ENCODE data around the gene RETREG3.
"Not testable (repeated sequence)": the region's sequence is repeated elsewhere in the genome, so short reads cannot be mapped to it uniquely, and the experiment has no call there.

The RETREG3 gene

GRCh38 chr17:42553161-42553818, 55.9 kb downstream of the RETREG3 start:
- DNase-seq (ENCODE audit: low spot score): no peak

- DNase-seq (ENCODE audit: low spot score): not testable (repeated sequence)
Observed at GRCh38 chr17:42552736-42553135, 56.4 kb downstream of the RETREG3 start, which contains the start of gene HSD17B1. HSD17B1 (plus strand) TSS chr17:42552923; CDS start chr17:42552934, 11 bp downstream.

- DNase-seq (ENCODE audit: low spot score): no peak
Observed at GRCh38 chr17:42548993-42549755, 60.0 kb downstream of the RETREG3 start.

- no peak for DNase-seq (ENCODE audit: low spot score)
Observed at GRCh38 chr17:42548070-42548837, 60.9 kb downstream of the RETREG3 start.

- DNase-seq (ENCODE audit: low spot score): no peak
Observed at GRCh38 chr17:42547698-42548069, 61.5 kb downstream of the RETREG3 start.

- no peak for DNase-seq (ENCODE audit: low spot score)
Observed at GRCh38 chr17:42547001-42547461, 62.1 kb downstream of the RETREG3 start.

GRCh38 chr17:42545755-42546505, 63.2 kb downstream of the RETREG3 start:
- not testable (repeated sequence) for DNase-seq (ENCODE audit: low spot score)

- no peak for DNase-seq (ENCODE audit: low spot score)
Observed at GRCh38 chr17:42544874-42545283, 64.3 kb downstream of the RETREG3 start.

GRCh38 chr17:42543190-42544079, 65.7 kb downstream of the RETREG3 start:
- no peak for DNase-seq (ENCODE audit: low spot score)

GRCh38 chr17:42541041-42541833, 67.9 kb downstream of the RETREG3 start:
- DNase-seq (ENCODE audit: low spot score): no peak

- not testable (repeated sequence) for DNase-seq (ENCODE audit: low spot score)
Observed at GRCh38 chr17:42540558-42540957, 68.6 kb downstream of the RETREG3 start.

- no peak for DNase-seq (ENCODE audit: low spot score)
Observed at GRCh38 chr17:42538482-42538881, 70.7 kb downstream of the RETREG3 start.

GRCh38 chr17:42537826-42538451, 71.2 kb downstream of the RETREG3 start:
- DNase-seq (ENCODE audit: low spot score): no peak

- DNase-seq (ENCODE audit: low spot score): no peak
Observed at GRCh38 chr17:42537156-42537805, 71.9 kb downstream of the RETREG3 start.

GRCh38 chr17:42536372-42537155, 72.6 kb downstream of the RETREG3 start:
- peak; percentile 77 for DNase-seq (ENCODE audit: low spot score)

GRCh38 chr17:42536048-42536371, 73.2 kb downstream of the RETREG3 start, which contains the start of gene NAGLU:
NAGLU (plus strand) TSS chr17:42536241; CDS start chr17:42536273, 32 bp downstream.
- DNase-seq (ENCODE audit: low spot score): peak; percentile 92

GRCh38 chr17:42535155-42536047, 73.8 kb downstream of the RETREG3 start:
- DNase-seq (ENCODE audit: low spot score): no peak

All from Ammon's horn (tissue), 1 donor.